GM12874 (cell line): ENCODE measurements around the gene SLC2A6.

Experiments used
- CTCF ChIP-seq: IDR thresholded peaks from 2 replicates; pipeline ENCODE4 v1.5.1; 2011; ENCODE audit warnings: low read depth, mild to moderate bottlenecking, control low read depth, low read length, moderate library complexity; ENCODE audit not compliant: insufficient read depth

SLC2A6 gene

DNA sequence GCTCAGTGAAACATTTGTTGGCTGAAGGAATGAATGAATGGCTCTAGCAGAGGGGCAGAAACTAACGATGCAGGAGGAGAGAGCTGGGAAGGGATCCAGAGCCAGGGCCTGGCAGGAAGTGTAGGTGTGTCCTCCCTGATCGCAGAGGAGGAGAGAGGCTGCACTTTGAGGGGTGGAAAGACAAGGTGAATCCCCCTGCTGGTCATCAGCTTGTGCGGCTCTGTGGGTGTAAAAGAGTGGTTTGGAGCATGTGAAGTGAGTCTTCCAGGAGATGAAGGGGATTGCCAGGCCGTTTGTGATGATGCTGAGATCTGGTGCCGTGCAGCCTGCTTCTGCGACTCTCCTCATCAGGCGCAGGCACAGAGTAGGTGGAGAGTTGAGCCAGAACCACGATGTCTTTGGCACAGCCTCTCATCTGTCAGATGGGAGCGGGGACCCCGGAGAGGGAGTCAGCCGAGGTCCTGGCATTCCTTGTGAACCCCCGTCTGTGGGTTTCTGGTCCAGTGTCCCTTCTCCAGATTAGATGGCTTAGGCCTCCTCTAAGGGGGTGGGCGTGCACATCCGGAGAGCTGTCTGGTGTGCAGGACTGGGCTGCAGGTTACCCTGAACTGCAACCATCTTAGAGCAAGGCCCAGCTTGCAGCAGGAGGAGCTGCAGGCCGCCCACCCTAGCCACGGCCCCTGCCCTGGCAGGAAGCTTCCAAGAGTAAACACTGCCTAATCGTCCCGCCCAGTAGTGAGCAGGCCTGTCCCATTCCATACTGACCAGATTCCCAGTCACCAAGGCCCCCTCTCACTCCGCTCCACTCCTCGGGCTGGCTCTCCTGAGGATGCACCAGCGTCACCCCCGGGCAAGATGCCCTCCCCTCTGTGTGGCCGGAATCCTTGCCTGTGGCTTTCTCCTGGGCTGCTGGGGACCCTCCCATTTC lies 57.0 kb downstream of the SLC2A6 start, which contains the start of gene ADAMTS13:
ADAMTS13 (plus strand) TSS at position 753 of the 928 bp plus-strand sequence; CDS start at position 830, 77 bp downstream.
- TF ChIP-seq CTCF = peak; percentile 54; the same call in 1 of the 2 replicates
